Spleen (tissue), 11 donors: ENCODE results near the gene ATP2C2. TPM values are rescaled to one million over a fixed set of nuclear protein-coding genes. Genes with fewer than 3 reads are reported as not detected.

ENCODE experiments used
- DNase-seq: peaks from one replicate; pipeline ENCODE4 v3.0.0-alpha.2; 2020
- H3K27ac ChIP-seq, 8 donors: fragments of 200-600 bp; sonication (generic) in 7 of 8; 1 replicate in 4 of 8; 2 replicates in 4 of 8; pipeline versions ENCODE4 v1.5.0 to v1.8.0; 2016 to 2021; ENCODE audit warnings: inconsistent platforms in 4 of 8, mild to moderate bottlenecking in 4 of 8, moderate library complexity in 1 of 8
- H3K27me3 ChIP-seq, 7 donors: fragments of 200-600 bp; sonication (generic) in 6 of 7; replicated peaks in 1 of 7; 1 replicate in 4 of 7; 2 replicates in 3 of 7; pipeline versions ENCODE4 v1.5.0 to v1.8.0; 2016 to 2021; ENCODE audit warnings: inconsistent platforms in 3 of 7, mild to moderate bottlenecking in 1 of 7
- H3K36me3 ChIP-seq, 6 donors: fragments of 200-600 bp; sonication (generic) in 5 of 6; 1 replicate in 4 of 6; 2 replicates in 2 of 6; pipeline versions ENCODE4 v1.5.0 to v1.8.0; 2016 to 2021; ENCODE audit warnings: inconsistent platforms in 2 of 6
- H3K4me1 ChIP-seq, 6 donors: fragments of 200-600 bp; sonication (generic) in 5 of 6; 1 replicate in 3 of 6; 2 replicates in 3 of 6; pipeline versions ENCODE4 v1.5.0 to v1.8.0; 2016 to 2021; ENCODE audit warnings: inconsistent platforms in 3 of 6
- H3K4me3 ChIP-seq, 8 donors: fragments of 200-600 bp; sonication (generic) in 7 of 8; 1 replicate in 4 of 8; 2 replicates in 4 of 8; pipeline versions ENCODE4 v1.5.0 to v1.8.0; 2016 to 2021; ENCODE audit warnings: inconsistent platforms in 4 of 8, mild to moderate bottlenecking in 4 of 8, moderate library complexity in 2 of 8
- H3K9me3 ChIP-seq, 8 donors: fragments of 200-600 bp; sonication (generic) in 7 of 8; 1 replicate in 4 of 8; 2 replicates in 4 of 8; pipeline versions ENCODE4 v1.5.0 to v1.8.0; 2016 to 2021; ENCODE audit warnings: inconsistent platforms in 4 of 8
- CTCF ChIP-seq, 11 experiments: fragments of 200-600 bp in 7 of 11; fragments of 450-650 bp in 4 of 11; sonication (generic) in 4 of 11; IDR thresholded peaks in 8 of 11; conservative IDR thresholded peaks in 3 of 11; 1 replicate in 7 of 11; 2 replicates in 4 of 11; pipeline versions ENCODE4 v1.4.0 to v1.8.0; 2016 to 2021; ENCODE audit warnings: antibody characterized with exemption in 11 of 11, inconsistent platforms in 4 of 11, mild to moderate bottlenecking in 1 of 11
- POLR2A ChIP-seq, 3 donors: fragments of 450-650 bp; IDR thresholded peaks; one replicate each; pipeline ENCODE4 v1.5.1; 2017; ENCODE audit warnings: antibody characterized with exemption in 3 of 3, mild to moderate bottlenecking in 1 of 3
- POLR2AphosphoS5 ChIP-seq, 3 donors: sonication (generic); formaldehyde crosslinking; IDR thresholded peaks; one replicate each; pipeline ENCODE4 v1.5.1; 2017; ENCODE audit warnings: antibody characterized with exemption in 3 of 3
- WGBS, 5 donors: extraction: QIAGEN DNeasy Blood & Tissue Kit in 3 of 5; methylation state at CpG; one replicate each; pipeline versions ENCODE4 v1.1.5 to v1.1.7; 2013 to 2018; 5-methylcytosine and 5-hydroxymethylcytosine counted together
- intact Hi-C: fragments of 100-400 bp; cut with DNase I; formaldehyde crosslinking; loops from one replicate; pipeline ENCODE4 v1.15.0; 2023; ENCODE audit warnings: low total_unique reads
- polyA plus RNA-seq, 3 donors: library from polyadenylated mRNA; stranded (reverse); fragments of 200-250 nt; gene quantifications; one replicate each; pipeline ENCODE4 v1.2.1, GENCODE V29; 2013
- total RNA-seq, 7 donors: library from RNA; depleted of rRNA in 3 of 7; stranded (reverse); fragments of >200 nt in 3 of 7; fragmentation: NEBNext Ultra II Directional in 4 of 7; extraction: Animal tissue kit (Norgen Biotek cat#: 25700) in 4 of 7; gene quantifications; one replicate each; pipeline versions ENCODE4 v1.1.0 to v1.2.1, GENCODE V29; 2016 to 2021
- donor health status: healthy with polysubstance abuse.
- donor health status: DM: no; HTN: no; CAD: no; lungs with moderate emphysema.
- donor health status: DM: no; HTN: no; CAD: no.
- donor health status: Bipolar disorder and iron deficiency.
- donor health status: healthy.
- donor health status: DM: no; HTN: no; CAD: no.
- donor health status: DM: yes; HTN: yes; CAD: no.

Gene ATP2C2
- total and polyA plus RNA-seq, 10 donors: 0.09 to 8.1 (median 1.2) TPM

GRCh38 chr16:84366208-84366607, 2.1 kb upstream of the ATP2C2 start:
- peaks cover 3 to 58% (median 41%) of the 10 kb centered on the region in 7 donors for H3K27me3 ChIP-seq
- intact Hi-C loops: no loop called here
- WGBS, 5 donors: 78 to 92% (median 87%) methylated on average over 9 of the region's 9 CpGs
- no peak for DNase-seq
- no peaks in the 10 kb centered on the region for H3K9me3 ChIP-seq
- H3K27ac ChIP-seq: no peak overlapping the region
- TF ChIP-seq CTCF (IDR thresholded peaks at IDR 0.05 in 8 of 11, conservative IDR thresholded peaks at IDR 0.05 in 3 of 11) (no peak), POLR2AphosphoS5 (IDR thresholded peaks at IDR 0.05) (no peak), POLR2A (IDR thresholded peaks at IDR 0.05) (no peak)
- peaks cover 8 to 38% (median 18%) of the 10 kb centered on the region in 6 donors for H3K4me1 ChIP-seq
- no peak overlapping the region for H3K4me3 ChIP-seq
- no peaks in the 10 kb centered on the region for H3K36me3 ChIP-seq

GRCh38 chr16:84367297-84367680, 1.0 kb upstream of the ATP2C2 start:
- intact Hi-C loops: no loop called here
- H3K27ac ChIP-seq: no peak overlapping the region
- H3K27me3 ChIP-seq: peaks cover 3 to 69% (median 41%) of the 10 kb centered on the region in 7 donors
- peaks cover 8 to 38% (median 18%) of the 10 kb centered on the region in 6 donors for H3K4me1 ChIP-seq
- H3K4me3 ChIP-seq: no peak overlapping the region
- H3K9me3 ChIP-seq: no peaks in the 10 kb centered on the region
- WGBS, 5 donors: 28 to 43% (median 36%) methylated on average over 5 to 9 of the region's 9 CpGs
- TF ChIP-seq POLR2A (IDR thresholded peaks at IDR 0.05) (no peak), CTCF (IDR thresholded peaks at IDR 0.05 in 8 of 11, conservative IDR thresholded peaks at IDR 0.05 in 3 of 11) (no peak), POLR2AphosphoS5 (IDR thresholded peaks at IDR 0.05) (no peak)
- DNase-seq: peak; percentile 82
- no peaks in the 10 kb centered on the region for H3K36me3 ChIP-seq

GRCh38 chr16:84367750-84368307, 509 bp upstream of the ATP2C2 start:
- intact Hi-C loops: no loop called here
- Histone ChIP-seq H3K9me3 (no peaks in the 10 kb centered on the region), H3K27me3 (peaks cover 3 to 74% (median 41%) of the 10 kb centered on the region in 7 donors), H3K4me3 (peak overlapping the region in 6 of 8 donors; percentile 11 to 52 (median 30)), H3K27ac (peak overlapping the region in 2 of 8 donors; percentile 13 to 53), H3K4me1 (peaks cover 8 to 38% (median 18%) of the 10 kb centered on the region in 6 donors), H3K36me3 (no peaks in the 10 kb centered on the region)
- TF ChIP-seq CTCF (IDR thresholded peaks at IDR 0.05 in 8 of 11, conservative IDR thresholded peaks at IDR 0.05 in 3 of 11): no peak
- TF ChIP-seq POLR2AphosphoS5 (IDR thresholded peaks at IDR 0.05): no peak
- TF ChIP-seq POLR2A (IDR thresholded peaks at IDR 0.05): no peak
- DNase-seq: peak; percentile 77
- 22 to 32% (median 26%) methylated on average over 26 to 27 of the region's 27 CpGs for WGBS, 5 donors

- peaks cover 3 to 78% (median 41%) of the 10 kb centered on the region in 7 donors for H3K27me3 ChIP-seq
- H3K4me1 ChIP-seq: peaks cover 8 to 38% (median 18%) of the 10 kb centered on the region in 6 donors
- DNase-seq: no peak
- H3K4me3 ChIP-seq: no peak overlapping the region
- H3K36me3 ChIP-seq: no peaks in the 10 kb centered on the region
- TF ChIP-seq CTCF (IDR thresholded peaks at IDR 0.05 in 8 of 11, conservative IDR thresholded peaks at IDR 0.05 in 3 of 11) (no peak), POLR2AphosphoS5 (IDR thresholded peaks at IDR 0.05) (no peak), POLR2A (IDR thresholded peaks at IDR 0.05) (no peak)
- H3K9me3 ChIP-seq: no peaks in the 10 kb centered on the region
- no peak overlapping the region for H3K27ac ChIP-seq
- WGBS, 5 donors: 52 to 63% (median 60%) methylated on average over 7 of the region's 7 CpGs
- intact Hi-C loops: no loop called here
These were observed 767 bp downstream of the ATP2C2 start for GRCh38 chr16:84369105-84369504.
